HepG2 (cell line): ENCODE measurements around the gene FAM162A. TPM values are rescaled to one million over a fixed set of nuclear protein-coding genes. Genes with fewer than 3 reads are reported as not detected.

ENCODE experiments used
- CCAR2 ChIP-seq: fragments of 200-400 bp; formaldehyde crosslinking; optimal IDR thresholded peaks from 2 replicates; pipeline ENCODE3; 2018; ENCODE audit warnings: low read depth, mild to moderate bottlenecking, low read length, moderate library complexity
- KDM1A ChIP-seq: IDR thresholded peaks from 2 replicates; pipeline ENCODE4 v1.6.1; 2016; ENCODE audit warnings: missing compliant biosample characterization
- KDM2A ChIP-seq: sonication (generic); formaldehyde crosslinking; IDR thresholded peaks from 2 replicates; pipeline ENCODE4 v1.4.0; 2020; ENCODE audit warnings: low read depth, missing genetic modification reagents, borderline replicate concordance
- PLRG1 ChIP-seq: fragments of 450-650 bp; conservative IDR thresholded peaks from 2 replicates; pipeline ENCODE4 v1.6.1; 2016
- SUZ12 ChIP-seq: fragments of 150-350 bp; IDR thresholded peaks from 2 replicates; pipeline ENCODE4 v1.6.1; 2014; ENCODE audit warnings: low read depth, low read length
- TOE1 ChIP-seq: sonication (generic); formaldehyde crosslinking; IDR thresholded peaks from 2 replicates; pipeline ENCODE4 v1.4.0; 2020; ENCODE audit warnings: mild to moderate bottlenecking, missing genetic modification reagents
- polyA plus RNA-seq, 8 experiments: library from polyadenylated mRNA; depleted of rRNA in 3 of 8; stranded (reverse) in 7 of 8; unstranded in 1 of 8; fragments of >200 nt; fragmentation: Illumina TruSeq in 4 of 8; extraction: Trizol in 4 of 8; gene quantifications; 2 replicates each; pipeline versions ENCODE4 v1.2.1 to v1.2.3, GENCODE V29; 2011 to 2016; ENCODE audit warnings: low read depth in 4 of 8, missing spikeins in 1 of 8, mixed read lengths in 1 of 8; ENCODE audit not compliant: insufficient read depth in 1 of 8
- total RNA-seq, 5 experiments: library from RNA; depleted of rRNA; stranded (reverse); fragments of >200 nt; fragmentation: Illumina TruSeq; extraction: Trizol; gene quantifications; 2 replicates each; pipeline ENCODE4 v1.2.3, GENCODE V29; 2016; ENCODE audit warnings: low read depth in 1 of 5
- TF ChIP-seq, protein P1 (sequence below), 2 experiments: sonication (generic) in 1 of 2; formaldehyde crosslinking in 1 of 2; IDR thresholded peaks; 2 replicates each; pipeline versions ENCODE4 v1.6.1 to v1.9.0; 2014 to 2022; ENCODE audit warnings: antibody characterized with exemption in 1 of 2, borderline replicate concordance in 1 of 2, inconsistent platforms in 1 of 2, low read depth in 1 of 2, missing genetic modification reagents in 1 of 2
- TF ChIP-seq, protein P2 (sequence below): conservative IDR thresholded peaks from 2 replicates; pipeline ENCODE4 v1.6.1; 2018; ENCODE audit warnings: missing genetic modification reagents
- TF ChIP-seq, protein P3 (sequence below): sonication (generic); formaldehyde crosslinking; IDR thresholded peaks from 2 replicates; pipeline ENCODE4 v1.8.0; 2022; ENCODE audit warnings: low read depth, missing genetic modification reagents
- TF ChIP-seq, protein P4 (sequence below): sonication (generic); formaldehyde crosslinking; IDR thresholded peaks from 2 replicates; pipeline ENCODE4 v1.4.0; 2020; ENCODE audit warnings: missing genetic modification reagents, borderline replicate concordance
- TF ChIP-seq, protein P5 (sequence below): sonication (generic); formaldehyde crosslinking; IDR thresholded peaks from 2 replicates; pipeline ENCODE4 v1.4.0; 2020; ENCODE audit warnings: missing genetic modification reagents

FAM162A gene
- total and polyA plus RNA-seq, 2 of the 13 experiments (the other 11 are each of a cell fraction or from before 2014, with no cell fraction given) = 115 to 155 TPM

DNA sequence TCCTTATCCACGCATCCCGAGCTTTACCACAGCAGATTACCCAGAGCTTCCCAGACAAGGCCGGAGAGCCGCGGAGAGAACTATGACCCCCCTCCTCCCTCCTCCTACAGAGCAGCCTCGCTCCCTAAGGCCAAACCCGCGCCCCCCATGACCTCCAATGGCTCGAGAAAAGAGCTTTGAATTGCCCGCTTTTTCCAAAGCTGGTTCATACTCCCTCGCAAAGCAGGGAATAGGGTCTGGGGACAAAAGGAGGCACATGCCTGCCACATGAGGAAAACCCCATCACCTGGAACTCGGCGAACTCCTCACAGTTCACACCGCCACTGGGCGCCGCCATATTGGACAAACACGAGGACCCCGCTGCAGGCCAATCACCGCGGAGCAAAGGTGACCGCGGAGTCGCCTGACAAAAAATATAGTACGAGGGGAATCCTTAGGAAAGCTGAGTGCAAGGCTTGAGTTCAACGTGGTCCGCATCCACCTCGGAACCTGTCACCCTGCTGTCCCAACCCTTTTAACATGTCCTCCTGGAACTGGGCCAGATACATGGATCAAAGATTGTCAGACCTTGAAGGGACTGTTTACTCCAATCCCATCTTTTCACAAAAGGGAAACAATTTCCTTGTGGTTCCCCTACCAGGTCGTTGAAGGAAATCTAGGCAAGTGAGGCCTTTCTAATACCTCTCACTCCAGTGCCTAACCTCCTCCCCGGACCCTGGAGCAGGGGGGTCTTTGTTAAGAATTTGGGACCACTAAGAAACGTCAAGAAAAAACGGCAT, 905 bp upstream of the FAM162A start, which contains the start of gene MIX23 (continued):
- TF ChIP-seq, protein P1, sequence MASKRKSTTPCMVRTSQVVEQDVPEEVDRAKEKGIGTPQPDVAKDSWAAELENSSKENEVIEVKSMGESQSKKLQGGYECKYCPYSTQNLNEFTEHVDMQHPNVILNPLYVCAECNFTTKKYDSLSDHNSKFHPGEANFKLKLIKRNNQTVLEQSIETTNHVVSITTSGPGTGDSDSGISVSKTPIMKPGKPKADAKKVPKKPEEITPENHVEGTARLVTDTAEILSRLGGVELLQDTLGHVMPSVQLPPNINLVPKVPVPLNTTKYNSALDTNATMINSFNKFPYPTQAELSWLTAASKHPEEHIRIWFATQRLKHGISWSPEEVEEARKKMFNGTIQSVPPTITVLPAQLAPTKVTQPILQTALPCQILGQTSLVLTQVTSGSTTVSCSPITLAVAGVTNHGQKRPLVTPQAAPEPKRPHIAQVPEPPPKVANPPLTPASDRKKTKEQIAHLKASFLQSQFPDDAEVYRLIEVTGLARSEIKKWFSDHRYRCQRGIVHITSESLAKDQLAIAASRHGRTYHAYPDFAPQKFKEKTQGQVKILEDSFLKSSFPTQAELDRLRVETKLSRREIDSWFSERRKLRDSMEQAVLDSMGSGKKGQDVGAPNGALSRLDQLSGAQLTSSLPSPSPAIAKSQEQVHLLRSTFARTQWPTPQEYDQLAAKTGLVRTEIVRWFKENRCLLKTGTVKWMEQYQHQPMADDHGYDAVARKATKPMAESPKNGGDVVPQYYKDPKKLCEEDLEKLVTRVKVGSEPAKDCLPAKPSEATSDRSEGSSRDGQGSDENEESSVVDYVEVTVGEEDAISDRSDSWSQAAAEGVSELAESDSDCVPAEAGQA (IDR thresholded peaks at IDR 0.05; ENCODE audit: low read depth) = no peak
- TF ChIP-seq, protein P1 (CRISPR knock-in tag; IDR thresholded peaks at IDR 0.05; ENCODE audit: borderline replicate concordance) = no peak
- TF ChIP-seq TOE1 (no peak), KDM2A (CRISPR knock-in tag) (peak; percentile 85; the same call in 1 of the 2 replicates), PLRG1 (no peak), KDM1A (CRISPR knock-in tag) (no peak), CCAR2 (no peak), SUZ12 (no peak)
- TF ChIP-seq, protein P2, sequence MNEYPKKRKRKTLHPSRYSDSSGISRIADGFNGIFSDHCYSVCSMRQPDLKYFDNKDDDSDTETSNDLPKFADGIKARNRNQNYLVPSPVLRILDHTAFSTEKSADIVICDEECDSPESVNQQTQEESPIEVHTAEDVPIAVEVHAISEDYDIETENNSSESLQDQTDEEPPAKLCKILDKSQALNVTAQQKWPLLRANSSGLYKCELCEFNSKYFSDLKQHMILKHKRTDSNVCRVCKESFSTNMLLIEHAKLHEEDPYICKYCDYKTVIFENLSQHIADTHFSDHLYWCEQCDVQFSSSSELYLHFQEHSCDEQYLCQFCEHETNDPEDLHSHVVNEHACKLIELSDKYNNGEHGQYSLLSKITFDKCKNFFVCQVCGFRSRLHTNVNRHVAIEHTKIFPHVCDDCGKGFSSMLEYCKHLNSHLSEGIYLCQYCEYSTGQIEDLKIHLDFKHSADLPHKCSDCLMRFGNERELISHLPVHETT (CRISPR knock-in tag) = 0 out of 2 replicates have a peak, but pooled peaks have one; percentile 20
- TF ChIP-seq, protein P3, sequence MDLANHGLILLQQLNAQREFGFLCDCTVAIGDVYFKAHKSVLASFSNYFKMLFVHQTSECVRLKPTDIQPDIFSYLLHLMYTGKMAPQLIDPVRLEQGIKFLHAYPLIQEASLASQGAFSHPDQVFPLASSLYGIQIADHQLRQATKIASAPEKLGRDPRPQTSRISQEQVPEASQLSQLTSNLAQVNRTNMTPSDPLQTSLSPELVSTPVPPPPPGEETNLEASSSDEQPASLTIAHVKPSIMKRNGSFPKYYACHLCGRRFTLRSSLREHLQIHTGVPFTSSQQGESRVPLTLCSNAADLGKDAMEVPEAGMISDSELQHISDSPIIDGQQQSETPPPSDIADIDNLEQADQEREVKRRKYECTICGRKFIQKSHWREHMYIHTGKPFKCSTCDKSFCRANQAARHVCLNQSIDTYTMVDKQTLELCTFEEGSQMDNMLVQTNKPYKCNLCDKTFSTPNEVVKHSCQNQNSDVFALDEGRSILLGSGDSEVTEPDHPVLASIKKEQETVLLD (CRISPR knock-in tag) = no peak
- TF ChIP-seq, protein P4, sequence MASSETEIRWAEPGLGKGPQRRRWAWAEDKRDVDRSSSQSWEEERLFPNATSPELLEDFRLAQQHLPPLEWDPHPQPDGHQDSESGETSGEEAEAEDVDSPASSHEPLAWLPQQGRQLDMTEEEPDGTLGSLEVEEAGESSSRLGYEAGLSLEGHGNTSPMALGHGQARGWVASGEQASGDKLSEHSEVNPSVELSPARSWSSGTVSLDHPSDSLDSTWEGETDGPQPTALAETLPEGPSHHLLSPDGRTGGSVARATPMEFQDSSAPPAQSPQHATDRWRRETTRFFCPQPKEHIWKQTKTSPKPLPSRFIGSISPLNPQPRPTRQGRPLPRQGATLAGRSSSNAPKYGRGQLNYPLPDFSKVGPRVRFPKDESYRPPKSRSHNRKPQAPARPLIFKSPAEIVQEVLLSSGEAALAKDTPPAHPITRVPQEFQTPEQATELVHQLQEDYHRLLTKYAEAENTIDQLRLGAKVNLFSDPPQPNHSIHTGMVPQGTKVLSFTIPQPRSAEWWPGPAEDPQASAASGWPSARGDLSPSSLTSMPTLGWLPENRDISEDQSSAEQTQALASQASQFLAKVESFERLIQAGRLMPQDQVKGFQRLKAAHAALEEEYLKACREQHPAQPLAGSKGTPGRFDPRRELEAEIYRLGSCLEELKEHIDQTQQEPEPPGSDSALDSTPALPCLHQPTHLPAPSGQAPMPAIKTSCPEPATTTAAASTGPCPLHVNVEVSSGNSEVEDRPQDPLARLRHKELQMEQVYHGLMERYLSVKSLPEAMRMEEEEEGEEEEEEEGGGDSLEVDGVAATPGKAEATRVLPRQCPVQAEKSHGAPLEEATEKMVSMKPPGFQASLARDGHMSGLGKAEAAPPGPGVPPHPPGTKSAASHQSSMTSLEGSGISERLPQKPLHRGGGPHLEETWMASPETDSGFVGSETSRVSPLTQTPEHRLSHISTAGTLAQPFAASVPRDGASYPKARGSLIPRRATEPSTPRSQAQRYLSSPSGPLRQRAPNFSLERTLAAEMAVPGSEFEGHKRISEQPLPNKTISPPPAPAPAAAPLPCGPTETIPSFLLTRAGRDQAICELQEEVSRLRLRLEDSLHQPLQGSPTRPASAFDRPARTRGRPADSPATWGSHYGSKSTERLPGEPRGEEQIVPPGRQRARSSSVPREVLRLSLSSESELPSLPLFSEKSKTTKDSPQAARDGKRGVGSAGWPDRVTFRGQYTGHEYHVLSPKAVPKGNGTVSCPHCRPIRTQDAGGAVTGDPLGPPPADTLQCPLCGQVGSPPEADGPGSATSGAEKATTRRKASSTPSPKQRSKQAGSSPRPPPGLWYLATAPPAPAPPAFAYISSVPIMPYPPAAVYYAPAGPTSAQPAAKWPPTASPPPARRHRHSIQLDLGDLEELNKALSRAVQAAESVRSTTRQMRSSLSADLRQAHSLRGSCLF (CRISPR knock-in tag) = no peak
- TF ChIP-seq, protein P5, sequence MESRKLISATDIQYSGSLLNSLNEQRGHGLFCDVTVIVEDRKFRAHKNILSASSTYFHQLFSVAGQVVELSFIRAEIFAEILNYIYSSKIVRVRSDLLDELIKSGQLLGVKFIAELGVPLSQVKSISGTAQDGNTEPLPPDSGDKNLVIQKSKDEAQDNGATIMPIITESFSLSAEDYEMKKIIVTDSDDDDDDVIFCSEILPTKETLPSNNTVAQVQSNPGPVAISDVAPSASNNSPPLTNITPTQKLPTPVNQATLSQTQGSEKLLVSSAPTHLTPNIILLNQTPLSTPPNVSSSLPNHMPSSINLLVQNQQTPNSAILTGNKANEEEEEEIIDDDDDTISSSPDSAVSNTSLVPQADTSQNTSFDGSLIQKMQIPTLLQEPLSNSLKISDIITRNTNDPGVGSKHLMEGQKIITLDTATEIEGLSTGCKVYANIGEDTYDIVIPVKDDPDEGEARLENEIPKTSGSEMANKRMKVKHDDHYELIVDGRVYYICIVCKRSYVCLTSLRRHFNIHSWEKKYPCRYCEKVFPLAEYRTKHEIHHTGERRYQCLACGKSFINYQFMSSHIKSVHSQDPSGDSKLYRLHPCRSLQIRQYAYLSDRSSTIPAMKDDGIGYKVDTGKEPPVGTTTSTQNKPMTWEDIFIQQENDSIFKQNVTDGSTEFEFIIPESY (CRISPR knock-in tag) = 0 out of 2 replicates have a peak, but pooled peaks have one; percentile 4
